NCI-H1930 (cell line): ENCODE results near the gene PDZD2.
A peak's percentile ranks its signal among the peaks of the same experiment; 100 is the strongest.

Experiments used
- DNase-seq, 2 experiments: peaks; one replicate each; lab custom pipeline; 2025; lab: John Stamatoyannopoulos, UW

PDZD2 gene

GRCh38 chr5:31638345-31638744, 586 bp upstream of the PDZD2 start:
- DNase-seq = no peak

GRCh38 chr5:31639481-31640411, 815 bp downstream of the PDZD2 start:
- peak; percentile 22 to 68 for DNase-seq

- DNase-seq = no peak
These were observed 1.6 kb downstream of the PDZD2 start for GRCh38 chr5:31640573-31640972.

GRCh38 chr5:31641059-31641458, 2.1 kb downstream of the PDZD2 start:
- no peak for DNase-seq

- no peak for DNase-seq
These were observed 2.6 kb downstream of the PDZD2 start for GRCh38 chr5:31641575-31641974.

GRCh38 chr5:31645420-31646081, 6.6 kb downstream of the PDZD2 start:
- DNase-seq = no peak

GRCh38 chr5:31648326-31648725, 9.4 kb downstream of the PDZD2 start:
- DNase-seq = no peak

GRCh38 chr5:31651241-31651640, 12.3 kb downstream of the PDZD2 start:
- no peak for DNase-seq

GRCh38 chr5:31655491-31655890, 16.6 kb downstream of the PDZD2 start:
- no peak for DNase-seq

GRCh38 chr5:31656806-31657205, 17.9 kb downstream of the PDZD2 start:
- no peak for DNase-seq

- DNase-seq = no peak
These were observed 18.5 kb downstream of the PDZD2 start for GRCh38 chr5:31657315-31657979.

GRCh38 chr5:31661257-31661656, 22.3 kb downstream of the PDZD2 start:
- no peak for DNase-seq

- no peak for DNase-seq
These were observed 24.6 kb downstream of the PDZD2 start for GRCh38 chr5:31663519-31663918.

GRCh38 chr5:31664566-31664965, 25.6 kb downstream of the PDZD2 start:
- DNase-seq = peak; percentile 31 to 43

GRCh38 chr5:31671339-31671741, 32.4 kb downstream of the PDZD2 start:
- no peak for DNase-seq

GRCh38 chr5:31674371-31674951, 35.5 kb downstream of the PDZD2 start:
- DNase-seq = no peak

- no peak for DNase-seq
These were observed 36.5 kb downstream of the PDZD2 start for GRCh38 chr5:31675472-31675871.

- no peak for DNase-seq
These were observed 39.2 kb downstream of the PDZD2 start for GRCh38 chr5:31678180-31678579.

GRCh38 chr5:31680528-31680927, 41.6 kb downstream of the PDZD2 start:
- DNase-seq = no peak

- DNase-seq = no peak
These were observed 43.1 kb downstream of the PDZD2 start for GRCh38 chr5:31682025-31682424.

GRCh38 chr5:31682851-31683250, 43.9 kb downstream of the PDZD2 start:
- DNase-seq = no peak

- DNase-seq = no peak
These were observed 49.7 kb downstream of the PDZD2 start for GRCh38 chr5:31688515-31689092.
